Retinal pigment epithelial cell (primary cell): Measurements from ENCODE around the gene USP9X.

Experiments
- DNase-seq: peaks from one replicate; pipeline ENCODE4 v3.0.0-alpha.2; 2010; ENCODE audit warnings: low read depth
- H3K4me3 ChIP-seq: 2 replicates; pipeline ENCODE4 v1.5.1; 2011; ENCODE audit warnings: mild to moderate bottlenecking, low read length, control low read depth, moderate library complexity
- TF ChIP-seq, protein P1 (sequence below): conservative IDR thresholded peaks from 2 replicates; pipeline ENCODE4 v1.5.1; 2011; ENCODE audit warnings: low read depth, low read length, control low read depth, inconsistent platforms

Gene USP9X

GRCh38 chrX:41250867-41251266, 165.6 kb downstream of the USP9X start:
- no peak for DNase-seq
- TF ChIP-seq, protein P1, sequence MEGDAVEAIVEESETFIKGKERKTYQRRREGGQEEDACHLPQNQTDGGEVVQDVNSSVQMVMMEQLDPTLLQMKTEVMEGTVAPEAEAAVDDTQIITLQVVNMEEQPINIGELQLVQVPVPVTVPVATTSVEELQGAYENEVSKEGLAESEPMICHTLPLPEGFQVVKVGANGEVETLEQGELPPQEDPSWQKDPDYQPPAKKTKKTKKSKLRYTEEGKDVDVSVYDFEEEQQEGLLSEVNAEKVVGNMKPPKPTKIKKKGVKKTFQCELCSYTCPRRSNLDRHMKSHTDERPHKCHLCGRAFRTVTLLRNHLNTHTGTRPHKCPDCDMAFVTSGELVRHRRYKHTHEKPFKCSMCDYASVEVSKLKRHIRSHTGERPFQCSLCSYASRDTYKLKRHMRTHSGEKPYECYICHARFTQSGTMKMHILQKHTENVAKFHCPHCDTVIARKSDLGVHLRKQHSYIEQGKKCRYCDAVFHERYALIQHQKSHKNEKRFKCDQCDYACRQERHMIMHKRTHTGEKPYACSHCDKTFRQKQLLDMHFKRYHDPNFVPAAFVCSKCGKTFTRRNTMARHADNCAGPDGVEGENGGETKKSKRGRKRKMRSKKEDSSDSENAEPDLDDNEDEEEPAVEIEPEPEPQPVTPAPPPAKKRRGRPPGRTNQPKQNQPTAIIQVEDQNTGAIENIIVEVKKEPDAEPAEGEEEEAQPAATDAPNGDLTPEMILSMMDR: no peak
- no peak overlapping the region for H3K4me3 ChIP-seq

DNA sequence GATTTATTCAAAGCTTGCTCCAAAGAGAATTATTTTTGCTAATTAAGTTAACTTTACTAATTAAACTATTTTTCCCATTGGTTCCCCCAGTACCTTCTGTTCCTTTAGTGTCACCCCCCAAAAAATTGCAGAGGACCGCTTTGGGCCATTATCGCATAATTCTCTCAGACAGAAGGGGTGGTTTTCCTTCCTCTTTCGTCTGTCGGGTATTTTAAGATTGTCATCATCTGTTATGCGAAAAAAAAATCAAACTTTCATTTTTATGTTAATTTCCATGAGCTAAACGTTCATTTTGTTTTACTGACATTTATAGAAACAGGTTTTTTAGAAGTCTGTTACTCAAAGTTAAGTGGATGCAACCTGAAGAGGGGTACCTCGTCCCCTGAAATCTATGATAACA, 172.6 kb downstream of the USP9X start:
- TF ChIP-seq, protein P1: no peak
- DNase-seq: no peak
- H3K4me3 ChIP-seq: no peak overlapping the region

GRCh38 chrX:41258226-41258625, 173.0 kb downstream of the USP9X start:
- DNase-seq: no peak
- no peak overlapping the region for H3K4me3 ChIP-seq
- TF ChIP-seq, protein P1: peak; percentile 21

DNA sequence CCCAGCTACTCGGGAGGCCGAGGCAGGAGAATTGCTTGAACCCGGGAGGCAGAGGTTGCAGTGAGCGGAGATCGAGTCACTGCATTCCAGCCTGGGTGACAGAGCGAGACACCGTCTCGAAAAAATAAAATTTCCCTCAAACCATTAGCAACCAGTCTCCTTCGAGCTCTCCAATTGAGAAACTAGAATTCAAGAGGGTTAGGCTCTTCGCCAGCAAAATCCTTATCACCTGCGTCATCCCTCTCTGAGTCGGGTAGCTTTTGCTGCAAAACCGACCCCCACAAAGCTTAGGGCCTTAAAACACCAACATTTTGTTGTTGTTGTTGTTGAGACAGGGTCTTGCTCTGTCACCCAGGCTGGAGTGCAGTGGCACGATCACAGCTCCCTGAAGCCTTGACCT, 173.6 kb downstream of the USP9X start:
- DNase-seq: no peak
- TF ChIP-seq, protein P1: no peak
- no peak overlapping the region for H3K4me3 ChIP-seq

GRCh38 chrX:41259516-41259915, 174.3 kb downstream of the USP9X start:
- TF ChIP-seq, protein P1: no peak
- no peak overlapping the region for H3K4me3 ChIP-seq
- no peak for DNase-seq

DNA sequence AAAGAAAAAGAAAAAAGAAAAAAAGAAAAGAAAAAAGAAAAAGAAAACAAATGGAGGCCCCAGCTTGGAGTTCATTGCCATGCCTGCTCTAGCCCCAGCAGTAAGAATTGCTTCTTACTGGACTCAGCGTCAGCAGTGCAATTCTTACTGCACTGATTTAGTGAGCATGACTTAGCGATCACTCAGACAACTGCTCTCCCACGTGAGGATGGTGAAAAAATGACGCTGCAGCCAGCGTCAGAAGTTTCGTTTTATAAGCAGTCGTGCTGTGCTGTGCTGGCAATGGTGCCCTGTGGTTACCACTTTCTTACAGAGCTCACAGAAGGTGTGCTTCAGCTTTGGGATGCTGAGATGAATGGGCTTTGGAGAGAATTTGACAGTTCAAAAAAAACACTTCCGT, 180.4 kb downstream of the USP9X start:
- TF ChIP-seq, protein P1: no peak
- H3K4me3 ChIP-seq: peak overlapping the region; percentile 7
- peak; percentile 51 for DNase-seq

DNA sequence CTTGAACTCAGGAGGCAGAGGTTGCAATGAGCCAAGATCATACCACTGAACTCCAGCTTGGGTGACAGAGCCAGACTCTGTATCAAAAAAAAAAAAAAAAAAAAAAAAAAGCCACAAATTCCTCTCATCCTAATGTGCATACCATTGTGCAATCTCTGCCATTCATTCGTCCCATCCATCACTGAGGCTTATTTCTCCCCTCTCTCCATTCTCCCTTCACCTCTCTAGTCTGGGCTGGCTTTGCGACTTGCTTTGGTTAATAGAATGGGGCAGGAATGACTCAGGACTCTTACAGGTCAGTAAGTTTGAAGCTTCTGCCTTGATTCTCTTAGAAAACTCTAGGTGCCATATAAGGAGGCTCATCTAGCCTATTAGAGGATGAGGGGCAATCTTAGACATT, 188.4 kb downstream of the USP9X start:
- no peak overlapping the region for H3K4me3 ChIP-seq
- TF ChIP-seq, protein P1: no peak
- no peak for DNase-seq
